ENCODE results near the gene SPRING1. TPM values are rescaled to one million over a fixed set of nuclear protein-coding genes. Genes with fewer than 3 reads are reported as not detected.
A peak's percentile ranks its signal among the peaks of the same experiment; 100 is the strongest.

The SPRING1 gene
- total and polyA plus RNA-seq, 7 experiments from 2014 or later = 12.1 to 29.5 (median 23.5) TPM

GRCh38 chr12:116703214-116703795 lies 34.6 kb downstream of the SPRING1 start:
- Histone ChIP-seq H3K4me3 (ENCODE audit: low read length) (no peak overlapping the region), H3K36me3 (ENCODE audit: control insufficient read depth in 2 of 3, insufficient read depth in 3 of 3, low read length in 3 of 3) (no peaks in the 10 kb centered on the region), H3K27me3 (ENCODE audit: control insufficient read depth in 2 of 2, insufficient read depth in 2 of 2, low read length in 2 of 2) (no peaks in the 10 kb centered on the region), H3K4me1 (ENCODE audit: control insufficient read depth in 2 of 2, insufficient read depth in 2 of 2, low read length in 2 of 2) (peaks cover 0 to 3% of the 10 kb centered on the region in 2 donors), H3K27ac (ENCODE audit: low read depth, low read length) (no peak overlapping the region), H3K9me3 (ENCODE audit: control insufficient read depth in 2 of 3, low read length in 3 of 3) (no peaks in the 10 kb centered on the region)
- Mint-ChIP-seq H3K9me3 (no peaks in the 10 kb centered on the region), H3K27me3 (peaks cover 3 to 11% (median 5%) of the 10 kb centered on the region in 5 donors), H3K4me3 (no peak overlapping the region), H3K27ac (peak overlapping the region in 1 of 9 donors; percentile 53), H3K4me1 (peaks cover 2 to 6% (median 4%) of the 10 kb centered on the region in 7 donors), H3K36me3 (no peaks in the 10 kb centered on the region)
- DNase-seq (peak; percentile 26 to 69 (median 57)), ATAC-seq (peak; percentile 77)
- CTCF ChIA-PET = interaction anchor here (0.6 to 1.8 kb wide), 13 partner anchors 13 to 562 kb away, joined by 3 to 10 read pairs (median 3); no protein-coding TSS in a partner anchor
- POLR2A ChIA-PET = no interaction called here
- intact Hi-C loops (cut with micrococcal nuclease) = loop anchor here (1.0 to 10.0 kb wide), 9 partner anchors 35 to 881 kb away; partner anchors contain the start of genes RNFT2 (in 1 of the 2) and SPRING1 (in 1 of the 2)

- Mint-ChIP-seq H3K27ac (no peak overlapping the region), H3K4me3 (no peak overlapping the region), H3K27me3 (peaks cover 3 to 9% (median 6%) of the 10 kb centered on the region in 5 donors), H3K36me3 (no peaks in the 10 kb centered on the region), H3K4me1 (peaks cover 2 to 6% (median 4%) of the 10 kb centered on the region in 7 donors), H3K9me3 (no peaks in the 10 kb centered on the region)
- peaks cover 0 to 3% of the 10 kb centered on the region in 2 donors for H3K4me1 ChIP-seq (ENCODE audit: control insufficient read depth in 2 of 2, insufficient read depth in 2 of 2, low read length in 2 of 2)
- ChIA-PET CTCF (interaction anchor here (1.1 to 1.2 kb wide), 3 partner anchors 9 to 254 kb away, joined by 3 to 6 read pairs (median 4); no protein-coding TSS in a partner anchor), POLR2A (no interaction called here)
- H3K9me3 ChIP-seq (ENCODE audit: control insufficient read depth in 2 of 3, low read length in 3 of 3) = no peaks in the 10 kb centered on the region
- intact Hi-C loops (cut with micrococcal nuclease) = loop anchor here (5.0 to 10.0 kb wide), 3 partner anchors 326 to 883 kb away; no protein-coding TSS in a partner anchor
- no peak for ATAC-seq
- DNase-seq = no peak
- H3K4me3 ChIP-seq (ENCODE audit: low read length) = no peak overlapping the region
- H3K27ac ChIP-seq (ENCODE audit: low read depth, low read length) = no peak overlapping the region
- no peaks in the 10 kb centered on the region for H3K27me3 ChIP-seq (ENCODE audit: control insufficient read depth in 2 of 2, insufficient read depth in 2 of 2, low read length in 2 of 2)
- no peaks in the 10 kb centered on the region for H3K36me3 ChIP-seq (ENCODE audit: control insufficient read depth in 2 of 3, insufficient read depth in 3 of 3, low read length in 3 of 3)
Observed at GRCh38 chr12:116701432-116701831, 36.4 kb downstream of the SPRING1 start.

- Histone ChIP-seq H3K4me1 (ENCODE audit: control insufficient read depth in 2 of 2, insufficient read depth in 2 of 2, low read length in 2 of 2) (peaks cover 0 to 3% of the 10 kb centered on the region in 2 donors), H3K36me3 (ENCODE audit: control insufficient read depth in 2 of 3, insufficient read depth in 3 of 3, low read length in 3 of 3) (no peaks in the 10 kb centered on the region), H3K27me3 (ENCODE audit: control insufficient read depth in 2 of 2, insufficient read depth in 2 of 2, low read length in 2 of 2) (no peaks in the 10 kb centered on the region), H3K27ac (ENCODE audit: low read depth, low read length) (no peak overlapping the region), H3K4me3 (ENCODE audit: low read length) (no peak overlapping the region), H3K9me3 (ENCODE audit: control insufficient read depth in 2 of 3, low read length in 3 of 3) (no peaks in the 10 kb centered on the region)
- ChIA-PET CTCF (no interaction called here), POLR2A (no interaction called here)
- no peak overlapping the region for H3K27ac Mint-ChIP-seq
- H3K4me3 Mint-ChIP-seq = no peak overlapping the region
- H3K27me3 Mint-ChIP-seq = peaks cover 4 to 18% (median 15%) of the 10 kb centered on the region in 5 donors
- H3K36me3 Mint-ChIP-seq = no peaks in the 10 kb centered on the region
- H3K4me1 Mint-ChIP-seq = peaks cover 4 to 9% (median 6%) of the 10 kb centered on the region in 7 donors
- intact Hi-C loops (cut with micrococcal nuclease) = loop anchor here (5.0 to 10.0 kb wide), 3 partner anchors 327 to 885 kb away; no protein-coding TSS in a partner anchor
- ATAC-seq (no peak), DNase-seq (no peak)
- no peaks in the 10 kb centered on the region for H3K9me3 Mint-ChIP-seq
Observed at GRCh38 chr12:116700066-116700465, 37.8 kb downstream of the SPRING1 start.

GRCh38 chr12:116698554-116699075 lies 39.3 kb downstream of the SPRING1 start:
- Mint-ChIP-seq H3K4me3 (no peak overlapping the region), H3K27me3 (peaks cover 13 to 32% (median 26%) of the 10 kb centered on the region in 5 donors), H3K27ac (no peak overlapping the region), H3K4me1 (peaks cover 6 to 13% (median 8%) of the 10 kb centered on the region in 7 donors), H3K9me3 (no peaks in the 10 kb centered on the region), H3K36me3 (no peaks in the 10 kb centered on the region)
- H3K4me3 ChIP-seq (ENCODE audit: low read length) = no peak overlapping the region
- no peaks in the 10 kb centered on the region for H3K36me3 ChIP-seq (ENCODE audit: control insufficient read depth in 2 of 3, insufficient read depth in 3 of 3, low read length in 3 of 3)
- intact Hi-C loops (cut with micrococcal nuclease) = no loop called here
- DNase-seq (no peak), ATAC-seq (no peak)
- H3K27me3 ChIP-seq (ENCODE audit: control insufficient read depth in 2 of 2, insufficient read depth in 2 of 2, low read length in 2 of 2) = no peaks in the 10 kb centered on the region
- ChIA-PET CTCF (interaction anchor here (1.0 kb wide), 1 partner anchor 708 kb away, joined by 3 read pairs; no protein-coding TSS in a partner anchor), POLR2A (no interaction called here)
- H3K9me3 ChIP-seq (ENCODE audit: control insufficient read depth in 2 of 3, low read length in 3 of 3) = no peaks in the 10 kb centered on the region
- H3K27ac ChIP-seq (ENCODE audit: low read depth, low read length) = no peak overlapping the region
- peaks cover 0 to 3% of the 10 kb centered on the region in 2 donors for H3K4me1 ChIP-seq (ENCODE audit: control insufficient read depth in 2 of 2, insufficient read depth in 2 of 2, low read length in 2 of 2)

- Mint-ChIP-seq H3K27ac (no peak overlapping the region), H3K4me1 (peaks cover 5 to 15% (median 7%) of the 10 kb centered on the region in 7 donors), H3K4me3 (no peak overlapping the region), H3K27me3 (peaks cover 13 to 34% (median 26%) of the 10 kb centered on the region in 5 donors), H3K9me3 (no peaks in the 10 kb centered on the region), H3K36me3 (no peaks in the 10 kb centered on the region)
- H3K9me3 ChIP-seq (ENCODE audit: control insufficient read depth in 2 of 3, low read length in 3 of 3) = no peaks in the 10 kb centered on the region
- ChIA-PET CTCF (interaction anchor here (1.0 kb wide), 1 partner anchor 708 kb away, joined by 3 read pairs; no protein-coding TSS in a partner anchor), POLR2A (no interaction called here)
- H3K36me3 ChIP-seq (ENCODE audit: control insufficient read depth in 2 of 3, insufficient read depth in 3 of 3, low read length in 3 of 3) = no peaks in the 10 kb centered on the region
- H3K27me3 ChIP-seq (ENCODE audit: control insufficient read depth in 2 of 2, insufficient read depth in 2 of 2, low read length in 2 of 2) = no peaks in the 10 kb centered on the region
- no peak for ATAC-seq
- H3K4me3 ChIP-seq (ENCODE audit: low read length) = no peak overlapping the region
- no peak for DNase-seq
- no peaks in the 10 kb centered on the region for H3K4me1 ChIP-seq (ENCODE audit: control insufficient read depth in 2 of 2, insufficient read depth in 2 of 2, low read length in 2 of 2)
- intact Hi-C loops (cut with micrococcal nuclease) = no loop called here
- H3K27ac ChIP-seq (ENCODE audit: low read depth, low read length) = no peak overlapping the region
Observed at GRCh38 chr12:116698116-116698515, 39.8 kb downstream of the SPRING1 start.

GRCh38 chr12:116697716-116698115 lies 40.2 kb downstream of the SPRING1 start:
- Histone ChIP-seq H3K4me1 (ENCODE audit: control insufficient read depth in 2 of 2, insufficient read depth in 2 of 2, low read length in 2 of 2) (no peaks in the 10 kb centered on the region), H3K9me3 (ENCODE audit: control insufficient read depth in 2 of 3, low read length in 3 of 3) (no peaks in the 10 kb centered on the region), H3K4me3 (ENCODE audit: low read length) (no peak overlapping the region), H3K27ac (ENCODE audit: low read depth, low read length) (no peak overlapping the region), H3K36me3 (ENCODE audit: control insufficient read depth in 2 of 3, insufficient read depth in 3 of 3, low read length in 3 of 3) (no peaks in the 10 kb centered on the region), H3K27me3 (ENCODE audit: control insufficient read depth in 2 of 2, insufficient read depth in 2 of 2, low read length in 2 of 2) (no peaks in the 10 kb centered on the region)
- Mint-ChIP-seq H3K4me3 (no peak overlapping the region), H3K9me3 (no peaks in the 10 kb centered on the region), H3K4me1 (peaks cover 4 to 18% (median 9%) of the 10 kb centered on the region in 7 donors), H3K27ac (no peak overlapping the region), H3K36me3 (no peaks in the 10 kb centered on the region), H3K27me3 (peaks cover 13 to 37% (median 29%) of the 10 kb centered on the region in 5 donors)
- intact Hi-C loops (cut with micrococcal nuclease) = no loop called here
- POLR2A ChIA-PET = no interaction called here
- CTCF ChIA-PET = interaction anchor here (1.0 kb wide), 1 partner anchor 707 kb away, joined by 3 read pairs; no protein-coding TSS in a partner anchor
- DNase-seq (no peak), ATAC-seq (no peak)
